K562 treated with DMSO at 1 percent for 4 hours (cell line): ENCODE data around the gene TRIM17. TPM values are rescaled to one million over a fixed set of nuclear protein-coding genes. Genes with fewer than 3 reads are reported as not detected.

ENCODE experiments used
- total RNA-seq: library from RNA; unstranded; fragments of 300-600 nt; gene quantifications from 2 replicates; pipeline ENCODE4 v1.2.3, GENCODE V29; 2022; ENCODE audit not compliant: insufficient read depth

TRIM17 gene
- not detected in 2 replicates for total RNA-seq

GRCh38 chr1:228416217-228416933 is at the start of gene TRIM17:
Gene TRIM17 (minus strand): TSS chr1:228416861. CDS start chr1:228415072, 1,789 bp downstream.

Other genes with a start within 250 kb of the TRIM17 start
- gene OBSCN, start 208.8 kb downstream of the TRIM17 start, total RNA-seq = 10.4 and 17.4 TPM in 2 replicates
- 51.3 and 68.7 TPM in 2 replicates for gene TRIM11, start 10.0 kb downstream of the TRIM17 start, total RNA-seq
- gene RNF187, start 70.5 kb upstream of the TRIM17 start, total RNA-seq = 208 and 231 TPM in 2 replicates